ENCODE results near the gene MYL5. TPM values are rescaled to one million over a fixed set of nuclear protein-coding genes. Genes with fewer than 3 reads are reported as not detected.

MYL5 gene
- total and polyA plus RNA-seq, 8 donors, result 4.0 to 29.3 (median 5.7) TPM

- H3K27me3 ChIP-seq, result no peaks in the 10 kb centered on the region
- no peak for FAIRE-seq
Measured at GRCh38 chr4:654871-655463, 19.4 kb upstream of the MYL5 start.

GRCh38 chr4:655464-656151 is 18.7 kb upstream of the MYL5 start:
- WGBS, 2 donors, result 52 to 63% methylated on average over 24 to 26 of the region's 26 CpGs
- H3K27me3 ChIP-seq, result no peaks in the 10 kb centered on the region
- TF ChIP-seq, protein P1, sequence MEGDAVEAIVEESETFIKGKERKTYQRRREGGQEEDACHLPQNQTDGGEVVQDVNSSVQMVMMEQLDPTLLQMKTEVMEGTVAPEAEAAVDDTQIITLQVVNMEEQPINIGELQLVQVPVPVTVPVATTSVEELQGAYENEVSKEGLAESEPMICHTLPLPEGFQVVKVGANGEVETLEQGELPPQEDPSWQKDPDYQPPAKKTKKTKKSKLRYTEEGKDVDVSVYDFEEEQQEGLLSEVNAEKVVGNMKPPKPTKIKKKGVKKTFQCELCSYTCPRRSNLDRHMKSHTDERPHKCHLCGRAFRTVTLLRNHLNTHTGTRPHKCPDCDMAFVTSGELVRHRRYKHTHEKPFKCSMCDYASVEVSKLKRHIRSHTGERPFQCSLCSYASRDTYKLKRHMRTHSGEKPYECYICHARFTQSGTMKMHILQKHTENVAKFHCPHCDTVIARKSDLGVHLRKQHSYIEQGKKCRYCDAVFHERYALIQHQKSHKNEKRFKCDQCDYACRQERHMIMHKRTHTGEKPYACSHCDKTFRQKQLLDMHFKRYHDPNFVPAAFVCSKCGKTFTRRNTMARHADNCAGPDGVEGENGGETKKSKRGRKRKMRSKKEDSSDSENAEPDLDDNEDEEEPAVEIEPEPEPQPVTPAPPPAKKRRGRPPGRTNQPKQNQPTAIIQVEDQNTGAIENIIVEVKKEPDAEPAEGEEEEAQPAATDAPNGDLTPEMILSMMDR (IDR thresholded peaks at IDR 0.05), result no peak
- no peaks in the 10 kb centered on the region for H3K4me1 ChIP-seq
- H3K27ac ChIP-seq, result no peak overlapping the region
- FAIRE-seq (no peak), ATAC-seq (no peak), DNase-seq (peak in 1 of 6 donors; percentile 60)
- H3K9me3 ChIP-seq, result no peaks in the 10 kb centered on the region
- intact Hi-C loops (cut with DNase I), result no loop called here
- no peaks in the 10 kb centered on the region for H3K36me3 ChIP-seq
- no peak overlapping the region for H3K4me3 ChIP-seq

More at GRCh38 chr4:654871-655463, 19.4 kb upstream of the MYL5 start:
- Histone ChIP-seq H3K36me3 (no peaks in the 10 kb centered on the region), H3K27ac (no peak overlapping the region), H3K4me3 (no peak overlapping the region), H3K9me3 (no peaks in the 10 kb centered on the region), H3K4me1 (no peaks in the 10 kb centered on the region)
- intact Hi-C loops (cut with DNase I), result no loop called here
- TF ChIP-seq, protein P1 (IDR thresholded peaks at IDR 0.05), result no peak
- no peak for ATAC-seq
- 39 to 46% methylated on average over 17 of the region's 17 CpGs for WGBS, 2 donors
- DNase-seq, result peak in 1 of 6 donors; percentile 52

DNA sequence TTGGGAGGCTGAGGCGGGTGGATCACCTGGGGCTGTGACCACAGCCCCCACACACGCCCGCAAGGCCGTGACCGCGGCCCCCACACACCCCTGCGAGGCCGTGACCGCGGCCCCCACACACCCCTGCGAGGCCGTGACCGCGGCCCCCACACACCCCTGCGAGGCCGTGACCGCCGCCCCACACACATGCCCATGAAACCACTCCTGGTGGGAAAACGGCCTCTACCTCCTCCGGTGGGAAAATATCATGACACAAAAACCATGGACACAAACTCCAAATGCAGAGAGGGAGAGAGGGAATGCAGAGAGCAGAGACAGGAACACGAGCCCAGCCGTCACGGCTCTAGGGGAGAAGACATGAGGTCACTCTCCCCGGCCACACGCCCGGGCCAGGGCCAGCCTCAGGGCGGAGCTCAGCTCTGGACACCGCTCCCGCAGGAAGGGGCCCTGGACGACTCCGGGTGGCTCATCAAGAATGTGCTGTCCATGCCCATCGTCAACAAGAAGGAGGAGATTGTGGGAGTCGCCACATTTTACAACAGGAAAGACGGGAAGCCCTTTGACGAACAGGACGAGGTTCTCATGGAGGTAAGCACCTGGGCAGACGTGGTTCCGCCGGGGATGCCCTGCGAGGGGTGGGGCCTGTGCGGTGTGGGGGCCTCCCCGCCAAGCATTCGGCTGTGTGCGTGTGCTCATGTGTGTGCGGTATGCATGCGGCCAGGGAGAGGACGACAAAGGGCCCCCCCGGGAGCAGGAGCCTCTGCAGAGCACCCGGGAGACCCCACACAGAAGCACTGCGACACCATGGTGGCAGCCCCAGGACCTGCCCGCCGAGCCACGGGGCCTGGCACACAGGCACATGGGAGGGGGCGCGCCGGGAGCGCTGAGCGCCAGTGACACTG is 17.7 kb upstream of the MYL5 start:
- Histone ChIP-seq H3K4me1 (no peaks in the 10 kb centered on the region), H3K27me3 (no peaks in the 10 kb centered on the region), H3K4me3 (no peak overlapping the region), H3K27ac (no peak overlapping the region), H3K9me3 (no peaks in the 10 kb centered on the region), H3K36me3 (no peaks in the 10 kb centered on the region)
- DNase-seq (peak in 1 of 6 donors; percentile 67), ATAC-seq (peak in 1 of 4 donors; percentile 14), FAIRE-seq (no peak)
- TF ChIP-seq, protein P1 (IDR thresholded peaks at IDR 0.05), result no peak
- WGBS, 2 donors, result 64 to 73% methylated on average over 58 of the region's 58 CpGs
- intact Hi-C loops (cut with DNase I), result no loop called here

DNA sequence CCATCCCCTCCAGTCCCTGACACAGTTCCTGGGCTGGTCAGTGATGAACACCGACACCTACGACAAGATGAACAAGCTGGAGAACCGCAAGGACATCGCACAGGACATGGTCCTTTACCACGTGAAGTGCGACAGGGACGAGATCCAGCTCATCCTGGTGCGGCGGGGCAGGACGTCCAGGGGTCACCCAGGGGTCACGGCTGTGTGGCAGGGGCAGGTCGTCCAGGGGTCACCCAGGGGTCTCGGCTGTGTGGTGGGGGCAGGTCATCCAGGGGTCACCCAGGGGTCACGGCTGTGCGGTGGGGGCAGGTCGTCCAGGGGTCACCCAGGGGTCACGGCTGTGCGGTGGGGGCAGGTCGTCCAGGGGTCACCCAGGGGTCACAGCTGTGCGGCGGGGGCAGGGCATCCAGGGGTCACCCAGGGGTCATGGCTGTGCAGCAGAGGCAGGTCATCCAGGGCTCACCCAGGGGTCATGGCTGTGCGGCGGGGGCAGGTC is 17.0 kb upstream of the MYL5 start:
- FAIRE-seq (no peak), DNase-seq (peak in 3 of 6 donors; percentile 1 to 72 (median 27)), ATAC-seq (no peak)
- Histone ChIP-seq H3K4me1 (no peaks in the 10 kb centered on the region), H3K36me3 (no peaks in the 10 kb centered on the region), H3K27me3 (no peaks in the 10 kb centered on the region), H3K4me3 (no peak overlapping the region), H3K27ac (no peak overlapping the region), H3K9me3 (no peaks in the 10 kb centered on the region)
- 64 to 69% methylated on average over 20 to 23 of the region's 23 CpGs for WGBS, 2 donors
- intact Hi-C loops (cut with DNase I), result no loop called here
- TF ChIP-seq, protein P1 (IDR thresholded peaks at IDR 0.05), result no peak
